Ascending aorta (tissue), 2 donors: Measurements from ENCODE around the gene HOXA2. TPM values are rescaled to one million over a fixed set of nuclear protein-coding genes. Genes with fewer than 3 reads are reported as not detected.

ENCODE experiments used
- DNase-seq, 2 donors: peaks; one replicate each; pipeline ENCODE4 v3.0.0-alpha.2; 2019; ENCODE audit warnings: low spot score in 2 of 2
- H3K27ac ChIP-seq, 2 donors: fragments of 200-600 bp; sonication (generic); one replicate each; pipeline ENCODE4 v1.5.1; 2016 to 2017; ENCODE audit warnings: mild to moderate bottlenecking in 1 of 2
- H3K27me3 ChIP-seq: fragments of 200-600 bp; sonication (generic); one replicate; pipeline ENCODE4 v1.5.1; 2017
- H3K36me3 ChIP-seq, 2 donors: fragments of 200-600 bp; sonication (generic); one replicate each; pipeline ENCODE4 v1.5.1; 2016
- H3K4me1 ChIP-seq, 2 donors: fragments of 200-600 bp; sonication (generic); one replicate each; pipeline ENCODE4 v1.5.1; 2016 to 2017; ENCODE audit warnings: mild to moderate bottlenecking in 1 of 2
- H3K4me3 ChIP-seq, 2 donors: fragments of 200-600 bp; sonication (generic); one replicate each; pipeline ENCODE4 v1.5.1; 2016 to 2017; ENCODE audit warnings: mild to moderate bottlenecking in 1 of 2
- H3K9me3 ChIP-seq, 2 donors: fragments of 200-600 bp; sonication (generic); one replicate each; pipeline ENCODE4 v1.5.1; 2016
- CTCF ChIP-seq, 3 experiments: fragments of 200-600 bp in 2 of 3; fragments of 450-650 bp in 1 of 3; sonication (generic) in 2 of 3; IDR thresholded peaks; one replicate each; pipeline ENCODE4 v1.5.1; 2016 to 2019; ENCODE audit warnings: antibody characterized with exemption in 3 of 3, mild to moderate bottlenecking in 1 of 3, moderate library complexity in 1 of 3
- intact Hi-C: fragments of 100-400 bp; cut with DNase I; formaldehyde crosslinking; loops from one replicate; pipeline ENCODE4 v1.15.1; 2023
- total RNA-seq: library from RNA; depleted of rRNA; stranded (reverse); fragments of >200 nt; gene quantifications from one replicate; pipeline ENCODE4 v1.1.0, GENCODE V29; 2016

HOXA2 gene
- total RNA-seq, 1 donor from 2014 or later: 36.5 TPM

- H3K36me3 ChIP-seq: peaks cover 0 to 15% of the 10 kb centered on the region in 2 donors
- H3K27ac ChIP-seq: peak overlapping the region; percentile 83 to 88
- intact Hi-C loops: no loop called here
- peak in 1 of 2 donors; percentile 64 for DNase-seq
- no peaks in the 10 kb centered on the region for H3K9me3 ChIP-seq
- no peak for TF ChIP-seq CTCF (IDR thresholded peaks at IDR 0.05)
- no peaks in the 10 kb centered on the region for H3K27me3 ChIP-seq
- peaks cover 0 to 31% of the 10 kb centered on the region in 2 donors for H3K4me1 ChIP-seq
- H3K4me3 ChIP-seq: peak overlapping the region; percentile 68 to 69
Observed at GRCh38 chr7:27148756-27149641, 46.5 kb upstream of the HOXA2 start.

- intact Hi-C loops: no loop called here
- peak overlapping the region; percentile 83 to 88 for H3K27ac ChIP-seq
Observed at GRCh38 chr7:27148031-27148755, 45.7 kb upstream of the HOXA2 start.

DNA sequence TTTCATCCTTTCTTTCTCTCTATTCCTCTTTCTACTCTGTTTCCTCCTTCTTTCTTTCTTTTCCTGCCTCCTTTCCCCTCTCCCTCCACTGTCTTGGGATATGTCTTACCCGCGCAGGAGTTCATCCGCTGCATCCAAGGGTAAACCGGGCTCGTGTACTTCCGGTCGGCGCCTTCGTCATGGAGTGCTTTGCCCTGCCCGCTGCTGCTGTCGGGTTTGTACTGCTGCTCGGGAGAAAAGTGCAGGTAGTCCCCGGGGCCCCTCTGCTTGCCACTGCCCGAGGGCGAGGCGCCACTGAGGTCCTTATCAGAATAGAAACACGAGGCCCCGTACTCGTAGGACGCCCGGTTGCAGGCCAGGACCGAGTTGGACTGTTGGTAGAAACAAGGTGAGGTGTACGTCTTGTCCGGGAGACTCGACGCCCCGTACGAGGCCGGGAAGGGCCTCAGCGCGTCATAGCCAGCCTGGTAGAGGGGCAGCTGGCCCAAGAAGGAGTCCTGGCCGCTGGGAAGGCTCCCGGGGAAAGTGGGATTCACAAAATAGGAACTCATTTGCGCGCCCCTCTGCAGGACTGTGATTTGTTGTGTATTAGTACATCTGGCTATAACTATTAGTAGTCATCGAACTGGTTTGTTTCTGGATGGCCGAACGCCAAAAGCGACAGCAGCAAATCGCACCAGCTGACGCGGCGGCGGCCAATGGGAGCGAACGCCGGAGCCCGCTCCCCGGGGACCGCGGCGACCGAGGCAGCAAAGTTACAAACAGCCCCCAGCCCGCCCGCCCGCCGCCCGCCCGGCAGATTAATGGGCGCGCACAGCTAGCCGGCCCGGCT is 44.9 kb upstream of the HOXA2 start, which contains the start of gene HOXA6:
TSS of gene HOXA6 (minus strand) at position 576 of the 832 bp plus-strand sequence. CDS start at position 551, 25 bp downstream.
- peak in 1 of 2 donors; percentile 88 for DNase-seq
- no peaks in the 10 kb centered on the region for H3K27me3 ChIP-seq
- no peak for TF ChIP-seq CTCF (IDR thresholded peaks at IDR 0.05)
- peaks cover 0 to 28% of the 10 kb centered on the region in 2 donors for H3K4me1 ChIP-seq
- H3K4me3 ChIP-seq: peak within 1 kb of the TSS; percentile 68 to 69
- peaks cover 0 to 17% of the 10 kb centered on the region in 2 donors for H3K36me3 ChIP-seq
- peak within 1 kb of the TSS; percentile 83 to 88 for H3K27ac ChIP-seq
- no peaks in the 10 kb centered on the region for H3K9me3 ChIP-seq
- intact Hi-C loops: no loop called here

More at GRCh38 chr7:27148031-27148755, 45.7 kb upstream of the HOXA2 start:
- Histone ChIP-seq H3K9me3 (no peaks in the 10 kb centered on the region), H3K27me3 (no peaks in the 10 kb centered on the region), H3K4me3 (peak overlapping the region; percentile 68 to 69), H3K36me3 (peaks cover 0 to 17% of the 10 kb centered on the region in 2 donors), H3K4me1 (peaks cover 0 to 32% of the 10 kb centered on the region in 2 donors)
- peak in 1 of 2 donors; percentile 73 for DNase-seq
- TF ChIP-seq CTCF (IDR thresholded peaks at IDR 0.05): no peak

GRCh38 chr7:27146491-27147198 is 44.2 kb upstream of the HOXA2 start:
- peaks cover 0 to 17% of the 10 kb centered on the region in 2 donors for H3K36me3 ChIP-seq
- peak in 1 of 2 donors; percentile 61 for DNase-seq
- no peaks in the 10 kb centered on the region for H3K27me3 ChIP-seq
- H3K4me1 ChIP-seq: peaks cover 0 to 27% of the 10 kb centered on the region in 2 donors
- intact Hi-C loops: no loop called here
- H3K4me3 ChIP-seq: peak overlapping the region; percentile 68 to 69
- TF ChIP-seq CTCF (IDR thresholded peaks at IDR 0.05): no peak
- peak overlapping the region; percentile 83 to 88 for H3K27ac ChIP-seq
- H3K9me3 ChIP-seq: no peaks in the 10 kb centered on the region
